ENCODE results near the gene C11orf54. TPM values are rescaled to one million over a fixed set of nuclear protein-coding genes. Genes with fewer than 3 reads are reported as not detected.
"Not testable (repeated sequence)": the region's sequence is repeated elsewhere in the genome, so short reads cannot be mapped to it uniquely, and the experiment has no call there.

Gene C11orf54
- polyA plus RNA-seq, 3 donors, result 8.3 to 23.6 (median 14.1) TPM

GRCh38 chr11:93773045-93773477 lies 31.6 kb downstream of the C11orf54 start:
- H3K36me3 ChIP-seq (replicated peaks in 1 of 2; ENCODE audit: control insufficient read depth in 1 of 2, insufficient read depth in 2 of 2, low read length in 2 of 2), result no peaks in the 10 kb centered on the region
- no peak overlapping the region for H2AFZ ChIP-seq (ENCODE audit: insufficient read depth, low read depth, low read length, poor library complexity, severe bottlenecking)
- TF ChIP-seq, protein P1, sequence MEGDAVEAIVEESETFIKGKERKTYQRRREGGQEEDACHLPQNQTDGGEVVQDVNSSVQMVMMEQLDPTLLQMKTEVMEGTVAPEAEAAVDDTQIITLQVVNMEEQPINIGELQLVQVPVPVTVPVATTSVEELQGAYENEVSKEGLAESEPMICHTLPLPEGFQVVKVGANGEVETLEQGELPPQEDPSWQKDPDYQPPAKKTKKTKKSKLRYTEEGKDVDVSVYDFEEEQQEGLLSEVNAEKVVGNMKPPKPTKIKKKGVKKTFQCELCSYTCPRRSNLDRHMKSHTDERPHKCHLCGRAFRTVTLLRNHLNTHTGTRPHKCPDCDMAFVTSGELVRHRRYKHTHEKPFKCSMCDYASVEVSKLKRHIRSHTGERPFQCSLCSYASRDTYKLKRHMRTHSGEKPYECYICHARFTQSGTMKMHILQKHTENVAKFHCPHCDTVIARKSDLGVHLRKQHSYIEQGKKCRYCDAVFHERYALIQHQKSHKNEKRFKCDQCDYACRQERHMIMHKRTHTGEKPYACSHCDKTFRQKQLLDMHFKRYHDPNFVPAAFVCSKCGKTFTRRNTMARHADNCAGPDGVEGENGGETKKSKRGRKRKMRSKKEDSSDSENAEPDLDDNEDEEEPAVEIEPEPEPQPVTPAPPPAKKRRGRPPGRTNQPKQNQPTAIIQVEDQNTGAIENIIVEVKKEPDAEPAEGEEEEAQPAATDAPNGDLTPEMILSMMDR (IDR thresholded peaks at IDR 0.05), result no peak
- H3K9ac ChIP-seq (ENCODE audit: insufficient read depth, low read length, poor library complexity, severe bottlenecking), result no peak overlapping the region
- Mint-ChIP-seq H3K4me1 (peaks cover 13% of the 10 kb centered on the region), H3K9me3 (peaks cover 7 to 12% (median 9%) of the 10 kb centered on the region in 7 donors), H3K4me3 (no peak overlapping the region), H3K27me3 (ENCODE audit: low read depth in 3 of 3) (peaks cover 0 to 2% (median 0%) of the 10 kb centered on the region in 3 donors), H3K27ac (no peak overlapping the region), H3K36me3 (peaks cover 0 to 1% of the 10 kb centered on the region in 2 donors)
- no peak for DNase-seq
- no peak overlapping the region for H3K4me2 ChIP-seq (replicated peaks; ENCODE audit: extremely low read depth, low read length, poor library complexity, severe bottlenecking)
- no peaks in the 10 kb centered on the region for H3K79me2 ChIP-seq (ENCODE audit: insufficient read depth, low read length)
- no peaks in the 10 kb centered on the region for H3K27me3 ChIP-seq (ENCODE audit: control insufficient read depth in 2 of 2, insufficient read depth in 2 of 2, low read length in 2 of 2)
- H4K20me1 ChIP-seq (ENCODE audit: insufficient read depth, low read length), result no peaks in the 10 kb centered on the region
- H3K9me3 ChIP-seq (replicated peaks in 1 of 2; ENCODE audit: control insufficient read depth in 1 of 2, insufficient read depth in 1 of 2, low read length in 2 of 2), result peaks cover 6 to 15% of the 10 kb centered on the region in 2 donors
- H3K4me3 ChIP-seq (replicated peaks in 1 of 3; ENCODE audit: low read depth in 2 of 3, low read length in 3 of 3), result no peak overlapping the region
- H3K27ac ChIP-seq (ENCODE audit: low read depth in 1 of 2, low read length in 2 of 2), result no peak overlapping the region
- intact Hi-C loops (cut with micrococcal nuclease), result no loop called here
- 95% methylated on average over 3 of the region's 3 CpGs for WGBS (ENCODE audit: insufficient coverage)
- peaks cover 12 to 15% of the 10 kb centered on the region in 2 donors for H3K4me1 ChIP-seq (ENCODE audit: control insufficient read depth in 1 of 2, insufficient read depth in 2 of 2, low read length in 2 of 2)

DNA sequence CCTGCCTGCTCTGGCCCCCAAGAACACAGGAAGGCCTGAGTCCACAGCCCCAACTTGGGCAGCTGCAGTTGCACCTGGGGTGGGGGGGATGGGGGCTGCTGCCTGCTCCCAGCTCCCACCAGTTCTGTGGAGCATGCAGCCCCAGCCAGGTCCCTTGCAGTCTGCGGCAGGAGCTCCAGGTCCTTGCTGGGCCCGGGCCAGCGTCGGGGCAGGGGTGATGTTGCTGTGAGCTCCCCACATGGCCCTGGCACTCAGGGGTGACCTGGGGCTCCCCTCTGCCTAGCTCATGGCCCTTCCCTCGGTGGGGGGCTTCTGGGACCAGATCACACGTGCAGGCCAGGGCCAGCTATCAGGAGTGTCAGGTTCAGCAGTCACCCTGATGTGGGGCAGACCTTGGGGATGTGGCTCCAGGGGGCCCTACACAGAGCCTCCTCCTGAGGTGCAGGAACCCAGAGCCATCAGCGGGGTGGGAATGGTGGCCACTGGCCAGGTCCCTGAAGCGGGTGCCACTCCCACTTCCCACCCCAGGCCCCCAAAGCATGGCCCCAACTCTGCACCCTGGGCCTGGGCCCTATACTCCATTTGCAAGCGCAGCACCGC lies 32.2 kb downstream of the C11orf54 start:
- intact Hi-C loops (cut with micrococcal nuclease), result no loop called here
- no peak for DNase-seq

GRCh38 chr11:93774560-93774959 lies 33.1 kb downstream of the C11orf54 start:
- H3K9ac ChIP-seq (ENCODE audit: insufficient read depth, low read length, poor library complexity, severe bottlenecking); intact Hi-C loops (cut with micrococcal nuclease); H3K36me3 ChIP-seq (replicated peaks in 1 of 2; ENCODE audit: control insufficient read depth in 1 of 2, insufficient read depth in 2 of 2, low read length in 2 of 2); H3K79me2 ChIP-seq (ENCODE audit: insufficient read depth, low read length); H3K36me3 Mint-ChIP-seq; H4K20me1 ChIP-seq (ENCODE audit: insufficient read depth, low read length); H3K27me3 ChIP-seq (ENCODE audit: control insufficient read depth in 2 of 2, insufficient read depth in 2 of 2, low read length in 2 of 2); H3K27me3 Mint-ChIP-seq (ENCODE audit: low read depth in 3 of 3): not testable (repeated sequence)
- WGBS (ENCODE audit: insufficient coverage), result no CpG with 5 or more reads among the region's 3 CpGs
- peaks cover 13% of the 10 kb centered on the region for H3K4me1 Mint-ChIP-seq
- H3K4me3 ChIP-seq (replicated peaks in 1 of 3; ENCODE audit: low read depth in 2 of 3, low read length in 3 of 3), result peak overlapping the region in 1 of 3 experiments; percentile 36
- peak overlapping the region; percentile 27 to 41 for H3K4me3 Mint-ChIP-seq
- peak; percentile 6 to 36 (median 23) for DNase-seq
- peaks cover 7 to 12% (median 10%) of the 10 kb centered on the region in 7 donors for H3K9me3 Mint-ChIP-seq
- H3K4me2 ChIP-seq (replicated peaks; ENCODE audit: extremely low read depth, low read length, poor library complexity, severe bottlenecking), result peak overlapping the region; percentile 28
- H2AFZ ChIP-seq (ENCODE audit: insufficient read depth, low read depth, low read length, poor library complexity, severe bottlenecking), result peak overlapping the region; percentile 71
- peaks cover 6 to 15% of the 10 kb centered on the region in 2 donors for H3K9me3 ChIP-seq (replicated peaks in 1 of 2; ENCODE audit: control insufficient read depth in 1 of 2, insufficient read depth in 1 of 2, low read length in 2 of 2)
- peaks cover 12 to 15% of the 10 kb centered on the region in 2 donors for H3K4me1 ChIP-seq (ENCODE audit: control insufficient read depth in 1 of 2, insufficient read depth in 2 of 2, low read length in 2 of 2)
- H3K27ac ChIP-seq (ENCODE audit: low read depth in 1 of 2, low read length in 2 of 2), result peak overlapping the region; percentile 11 to 71
- H3K27ac Mint-ChIP-seq, result peak overlapping the region; percentile 66 to 87 (median 74)

More for the DNA sequence above, 32.2 kb downstream of the C11orf54 start:
- H3K27me3 ChIP-seq (ENCODE audit: control insufficient read depth in 2 of 2, insufficient read depth in 2 of 2, low read length in 2 of 2), result no peaks in the 10 kb centered on the region
- H3K27ac ChIP-seq (ENCODE audit: low read depth in 1 of 2, low read length in 2 of 2), result peak overlapping the region; percentile 11 to 71
- peaks cover 12 to 15% of the 10 kb centered on the region in 2 donors for H3K4me1 ChIP-seq (ENCODE audit: control insufficient read depth in 1 of 2, insufficient read depth in 2 of 2, low read length in 2 of 2)
- TF ChIP-seq, protein P1 (IDR thresholded peaks at IDR 0.05), result no peak
- no peaks in the 10 kb centered on the region for H3K36me3 ChIP-seq (replicated peaks in 1 of 2; ENCODE audit: control insufficient read depth in 1 of 2, insufficient read depth in 2 of 2, low read length in 2 of 2)
- 97% methylated on average over 10 of the region's 10 CpGs for WGBS (ENCODE audit: insufficient coverage)
- H3K9ac ChIP-seq (ENCODE audit: insufficient read depth, low read length, poor library complexity, severe bottlenecking), result no peak overlapping the region
- H3K79me2 ChIP-seq (ENCODE audit: insufficient read depth, low read length), result no peaks in the 10 kb centered on the region
- H3K27ac Mint-ChIP-seq, result peak overlapping the region in 1 of 7 donors; percentile 87
- peaks cover 0 to 1% of the 10 kb centered on the region in 2 donors for H3K36me3 Mint-ChIP-seq
- no peak overlapping the region for H3K4me3 ChIP-seq (replicated peaks in 1 of 3; ENCODE audit: low read depth in 2 of 3, low read length in 3 of 3)
- H4K20me1 ChIP-seq (ENCODE audit: insufficient read depth, low read length), result no peaks in the 10 kb centered on the region
- peaks cover 7 to 12% (median 10%) of the 10 kb centered on the region in 7 donors for H3K9me3 Mint-ChIP-seq
- H3K9me3 ChIP-seq (replicated peaks in 1 of 2; ENCODE audit: control insufficient read depth in 1 of 2, insufficient read depth in 1 of 2, low read length in 2 of 2), result peaks cover 6 to 15% of the 10 kb centered on the region in 2 donors
- peaks cover 13% of the 10 kb centered on the region for H3K4me1 Mint-ChIP-seq
- H3K4me2 ChIP-seq (replicated peaks; ENCODE audit: extremely low read depth, low read length, poor library complexity, severe bottlenecking), result no peak overlapping the region
- no peak overlapping the region for H2AFZ ChIP-seq (ENCODE audit: insufficient read depth, low read depth, low read length, poor library complexity, severe bottlenecking)
- H3K27me3 Mint-ChIP-seq (ENCODE audit: low read depth in 3 of 3), result no peaks in the 10 kb centered on the region
- no peak overlapping the region for H3K4me3 Mint-ChIP-seq

All from CD14-positive monocyte (primary cell).